ENCODE data around the gene PLK5. TPM values are rescaled to one million over a fixed set of nuclear protein-coding genes. Genes with fewer than 3 reads are reported as not detected.

PLK5 gene
- total RNA-seq, 1 experiment from 2014 or later, result 1.4 TPM

- DNase-seq (ENCODE audit: low spot score) (no peak), ATAC-seq (no peak)
- H3K9me3 Mint-ChIP-seq, result no peaks in the 10 kb centered on the region
- no peak overlapping the region for H3K27ac Mint-ChIP-seq
- H3K27me3 Mint-ChIP-seq (ENCODE audit: low read depth), result no peaks in the 10 kb centered on the region; the same call in 1 of the 2 replicates
- TF ChIP-seq ZNF423 (CRISPR knock-in tag; IDR thresholded peaks at IDR 0.05), result no peak
- TF ChIP-seq HMGXB4 (CRISPR knock-in tag; IDR thresholded peaks at IDR 0.05), result no peak
- TF ChIP-seq AR (CRISPR knock-in tag; IDR thresholded peaks at IDR 0.05), result no peak
- TF ChIP-seq NR1H2 (CRISPR knock-in tag; IDR thresholded peaks at IDR 0.05), result no peak
- TF ChIP-seq NFYB (CRISPR knock-in tag; conservative IDR thresholded peaks at IDR 0.05; ENCODE audit: low read depth), result no peak
- TF ChIP-seq MXD4 (CRISPR knock-in tag; IDR thresholded peaks at IDR 0.05; ENCODE audit: borderline replicate concordance), result no peak
- TF ChIP-seq IRF2 (CRISPR knock-in tag; IDR thresholded peaks at IDR 0.05; ENCODE audit: borderline replicate concordance, low read depth), result no peak
- TF ChIP-seq ZNF232 (CRISPR knock-in tag; IDR thresholded peaks at IDR 0.05), result no peak
- no peak for TF ChIP-seq PRRX2 (CRISPR knock-in tag; IDR thresholded peaks at IDR 0.05)
- TF ChIP-seq ZNF138 (CRISPR knock-in tag; conservative IDR thresholded peaks at IDR 0.05), result no peak
- TF ChIP-seq TEAD4 (CRISPR knock-in tag; IDR thresholded peaks at IDR 0.05), result no peak
- no peak for TF ChIP-seq ZBTB21 (CRISPR knock-in tag; IDR thresholded peaks at IDR 0.05; ENCODE audit: borderline replicate concordance)
- no peak for TF ChIP-seq FOXP4 (CRISPR knock-in tag; IDR thresholded peaks at IDR 0.05)
- no peak for TF ChIP-seq GRHL2 (CRISPR knock-in tag; IDR thresholded peaks at IDR 0.05; ENCODE audit: insufficient replicate concordance, severe bottlenecking)
- no peak for TF ChIP-seq JUN (CRISPR knock-in tag; IDR thresholded peaks at IDR 0.05)
- TF ChIP-seq KAT7 (CRISPR knock-in tag; IDR thresholded peaks at IDR 0.05; ENCODE audit: borderline replicate concordance), result no peak
- no peak for TF ChIP-seq ZNF425 (CRISPR knock-in tag; conservative IDR thresholded peaks at IDR 0.05)
- no peak for TF ChIP-seq FOXP1 (CRISPR knock-in tag; IDR thresholded peaks at IDR 0.05; ENCODE audit: borderline replicate concordance)
- no peak for TF ChIP-seq SP1 (CRISPR knock-in tag; conservative IDR thresholded peaks at IDR 0.05)
- no peak for TF ChIP-seq JAZF1 (CRISPR knock-in tag; IDR thresholded peaks at IDR 0.05)
- peaks cover 7% of the 10 kb centered on the region; the same call in 1 of the 2 replicates for H3K4me1 Mint-ChIP-seq
- no peak overlapping the region for H3K4me3 Mint-ChIP-seq
- ChIA-PET CTCF (no interaction called here), POLR2A (no interaction called here)
- peaks cover 4% of the 10 kb centered on the region for H3K36me3 Mint-ChIP-seq
Measured at GRCh38 chr19:1481224-1481892, 42.5 kb upstream of the PLK5 start.
